Measurements from ENCODE around the gene MTFR1L.

Gene MTFR1L

DNA sequence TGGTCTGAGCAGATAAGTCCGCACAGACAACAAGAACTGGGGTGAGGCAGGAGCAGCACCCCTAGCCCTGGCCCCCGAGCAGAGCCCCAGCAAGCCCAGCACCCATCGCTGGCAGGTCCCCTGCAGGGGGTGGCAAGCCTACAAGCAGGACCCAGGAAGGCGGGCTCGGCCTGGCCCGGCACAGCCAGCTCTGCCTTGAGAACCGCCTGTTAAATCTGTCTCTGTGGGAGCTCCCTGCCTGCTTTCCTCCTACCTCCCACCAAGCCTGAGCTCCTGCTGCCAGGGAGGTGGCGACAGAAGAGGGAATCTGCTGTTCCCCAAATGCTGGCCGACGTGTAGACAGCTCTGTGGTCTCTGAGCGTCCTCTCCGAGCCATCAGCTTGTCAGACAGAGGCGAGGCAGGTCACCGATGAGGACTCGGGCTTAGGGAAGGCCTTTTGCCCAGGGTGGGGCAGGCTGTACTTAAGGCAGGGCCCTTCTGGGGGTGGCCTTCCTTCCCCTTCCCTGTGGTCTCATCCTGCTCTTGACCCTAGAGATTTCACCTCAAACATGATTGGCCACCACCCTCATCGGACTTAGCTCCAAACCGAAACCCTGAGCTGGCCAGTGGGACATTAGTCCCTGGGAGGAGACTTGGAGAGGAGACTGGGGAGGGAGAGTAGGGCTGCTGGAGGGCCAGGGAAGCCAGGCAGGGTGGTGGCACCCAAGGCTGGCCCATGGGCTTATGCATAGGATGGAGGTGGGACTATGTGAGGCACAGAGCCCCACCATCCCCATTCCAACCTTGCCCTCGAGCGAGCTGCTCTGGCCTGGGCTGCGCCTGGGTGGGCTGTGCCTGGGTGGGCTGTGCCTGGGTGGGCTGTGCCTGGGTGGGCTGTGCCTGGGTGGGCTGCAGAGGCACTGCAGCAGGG, 12.0 kb upstream of the MTFR1L start:
- DNase-seq (ENCODE audit: low read depth in 2 of 2), result no peak

DNA sequence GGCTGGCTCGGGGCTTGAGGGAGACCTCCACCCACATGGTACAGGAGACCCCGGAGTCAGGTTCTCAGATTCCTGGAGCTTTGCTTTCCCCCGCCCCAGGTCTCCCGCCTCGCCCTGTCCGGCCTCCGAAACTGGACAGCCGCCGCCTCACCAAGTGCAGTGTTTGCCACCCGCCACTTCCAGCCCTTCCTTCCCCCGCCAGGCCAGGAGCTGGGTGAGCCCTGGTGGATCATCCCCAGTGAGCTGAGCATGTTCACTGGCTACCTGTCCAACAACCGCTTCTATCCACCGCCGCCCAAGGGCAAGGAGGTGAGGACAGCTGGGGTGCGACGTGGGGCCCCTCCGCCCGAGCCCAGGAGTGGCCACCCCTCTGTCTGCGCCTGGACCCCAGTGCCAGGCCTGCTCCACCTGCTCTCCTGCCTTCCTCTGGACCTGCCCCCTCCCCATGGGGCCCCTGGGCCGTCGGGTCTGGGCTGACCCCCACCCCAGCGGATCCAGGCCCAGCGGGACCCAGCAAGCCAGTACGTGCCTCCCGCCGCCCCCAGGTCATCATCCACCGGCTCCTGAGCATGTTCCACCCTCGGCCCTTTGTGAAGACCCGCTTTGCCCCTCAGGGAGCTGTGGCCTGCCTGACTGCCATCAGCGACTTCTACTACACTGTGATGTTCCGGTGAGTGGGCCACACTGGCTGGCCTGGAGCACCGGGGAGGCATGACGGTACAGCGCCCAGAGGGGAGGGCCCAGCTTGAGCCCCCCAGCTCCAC, 11.1 kb upstream of the MTFR1L start:
- DNase-seq (ENCODE audit: low read depth in 2 of 2), result no peak

DNA sequence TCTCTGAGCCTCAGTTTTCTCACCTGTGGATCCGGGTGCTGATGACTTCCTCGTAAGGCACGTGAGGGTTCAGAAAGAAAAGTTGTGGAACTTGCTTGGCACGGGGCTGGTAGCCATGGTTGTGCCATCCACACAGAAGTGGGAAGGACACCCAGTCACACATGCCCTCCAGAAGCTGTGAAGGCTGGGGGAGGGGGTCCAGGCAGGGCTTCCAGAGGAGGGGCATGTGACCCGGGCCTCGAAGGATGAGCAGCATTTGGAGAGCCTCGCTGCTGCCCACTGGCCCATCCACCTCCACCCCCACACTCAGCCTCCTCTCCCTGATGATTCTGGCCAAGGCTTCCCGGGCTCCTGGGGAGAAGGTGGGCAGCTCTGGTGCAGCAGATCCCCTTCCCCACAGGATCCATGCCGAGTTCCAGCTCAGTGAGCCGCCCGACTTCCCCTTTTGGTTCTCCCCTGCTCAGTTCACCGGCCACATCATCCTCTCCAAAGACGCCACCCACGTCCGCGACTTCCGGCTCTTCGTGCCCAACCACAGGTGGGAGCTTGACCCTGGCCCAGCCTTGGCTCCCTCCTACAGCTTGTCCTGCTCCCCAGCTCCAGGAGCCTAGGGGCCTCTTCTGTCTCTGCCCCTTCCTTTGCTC, 10.3 kb upstream of the MTFR1L start:
- no peak for DNase-seq (ENCODE audit: low read depth in 2 of 2)

- DNase-seq (ENCODE audit: low read depth in 2 of 2), result no peak
Measured at GRCh38 chr1:25809929-25810328, 9.8 kb upstream of the MTFR1L start.

- DNase-seq (ENCODE audit: low read depth in 2 of 2), result peak; percentile 59 to 64
Measured at GRCh38 chr1:25810341-25811299, 9.1 kb upstream of the MTFR1L start.

DNA sequence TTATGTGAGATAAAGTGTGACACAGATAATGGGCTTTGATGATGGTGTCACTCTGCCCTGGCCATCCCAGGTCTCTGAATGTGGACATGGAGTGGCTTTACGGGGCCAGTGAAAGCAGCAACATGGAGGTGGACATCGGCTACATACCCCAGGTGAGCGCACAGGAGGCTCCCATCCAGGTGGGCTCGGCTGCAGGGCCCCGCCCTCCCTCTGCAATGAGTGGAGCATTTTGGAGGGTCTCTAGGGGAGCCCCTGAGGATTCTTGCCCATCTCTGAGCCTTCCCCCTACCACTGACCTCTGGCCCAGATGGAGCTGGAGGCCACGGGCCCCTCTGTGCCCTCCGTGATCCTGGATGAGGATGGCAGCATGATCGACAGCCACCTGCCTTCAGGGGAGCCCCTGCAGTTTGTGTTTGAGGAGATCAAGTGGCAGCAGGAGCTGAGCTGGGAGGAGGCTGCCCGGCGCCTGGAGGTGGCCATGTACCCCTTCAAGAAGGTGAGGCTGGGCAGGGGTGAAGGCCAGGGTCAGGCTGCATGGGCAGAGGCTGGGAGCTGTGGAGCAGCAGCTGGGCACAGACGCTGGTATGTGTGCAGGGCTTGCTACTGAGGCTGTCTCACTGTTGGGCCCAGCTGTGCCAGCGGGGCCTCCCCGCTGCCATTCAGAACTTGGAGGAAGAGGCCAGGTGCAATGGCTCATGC, 8.2 kb upstream of the MTFR1L start:
- no peak for DNase-seq (ENCODE audit: low read depth in 2 of 2)

DNA sequence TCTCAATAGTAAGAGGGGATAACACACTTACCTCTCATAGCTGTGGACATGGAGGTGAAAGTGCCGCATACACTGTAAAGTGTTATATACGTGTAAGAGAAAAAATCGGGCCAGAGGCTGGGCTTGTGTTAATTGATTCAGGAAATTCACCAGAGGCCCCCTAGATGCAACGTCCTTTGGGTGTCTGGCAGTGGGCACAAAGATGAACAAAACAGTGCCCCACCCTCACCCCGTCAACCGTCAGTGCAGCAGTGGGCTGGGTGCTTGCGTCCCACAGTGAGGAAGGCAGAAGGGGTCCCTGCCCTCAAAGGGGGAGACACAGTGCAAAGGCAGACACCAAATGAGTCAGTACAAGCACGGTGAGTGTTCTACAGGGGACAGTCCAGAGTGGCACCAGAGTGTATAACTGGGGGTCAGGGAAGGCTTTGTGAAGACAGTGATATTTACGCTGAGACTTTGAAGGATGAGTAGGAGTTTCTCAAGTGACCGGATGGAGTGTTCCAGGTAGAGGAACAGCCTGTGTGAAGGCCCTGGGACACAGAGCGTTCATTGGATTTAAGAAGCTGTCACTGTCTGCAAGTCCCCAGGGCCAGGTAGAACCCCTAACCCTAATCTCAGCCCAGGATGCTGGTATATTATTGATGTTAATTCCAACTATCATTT, 6.6 kb upstream of the MTFR1L start:
- no peak for DNase-seq (ENCODE audit: low read depth in 2 of 2)

GRCh38 chr1:25813734-25814471, 5.9 kb upstream of the MTFR1L start:
- no peak for DNase-seq (ENCODE audit: low read depth in 2 of 2)

GRCh38 chr1:25814549-25815087, 5.1 kb upstream of the MTFR1L start:
- DNase-seq (ENCODE audit: low read depth in 2 of 2), result no peak

DNA sequence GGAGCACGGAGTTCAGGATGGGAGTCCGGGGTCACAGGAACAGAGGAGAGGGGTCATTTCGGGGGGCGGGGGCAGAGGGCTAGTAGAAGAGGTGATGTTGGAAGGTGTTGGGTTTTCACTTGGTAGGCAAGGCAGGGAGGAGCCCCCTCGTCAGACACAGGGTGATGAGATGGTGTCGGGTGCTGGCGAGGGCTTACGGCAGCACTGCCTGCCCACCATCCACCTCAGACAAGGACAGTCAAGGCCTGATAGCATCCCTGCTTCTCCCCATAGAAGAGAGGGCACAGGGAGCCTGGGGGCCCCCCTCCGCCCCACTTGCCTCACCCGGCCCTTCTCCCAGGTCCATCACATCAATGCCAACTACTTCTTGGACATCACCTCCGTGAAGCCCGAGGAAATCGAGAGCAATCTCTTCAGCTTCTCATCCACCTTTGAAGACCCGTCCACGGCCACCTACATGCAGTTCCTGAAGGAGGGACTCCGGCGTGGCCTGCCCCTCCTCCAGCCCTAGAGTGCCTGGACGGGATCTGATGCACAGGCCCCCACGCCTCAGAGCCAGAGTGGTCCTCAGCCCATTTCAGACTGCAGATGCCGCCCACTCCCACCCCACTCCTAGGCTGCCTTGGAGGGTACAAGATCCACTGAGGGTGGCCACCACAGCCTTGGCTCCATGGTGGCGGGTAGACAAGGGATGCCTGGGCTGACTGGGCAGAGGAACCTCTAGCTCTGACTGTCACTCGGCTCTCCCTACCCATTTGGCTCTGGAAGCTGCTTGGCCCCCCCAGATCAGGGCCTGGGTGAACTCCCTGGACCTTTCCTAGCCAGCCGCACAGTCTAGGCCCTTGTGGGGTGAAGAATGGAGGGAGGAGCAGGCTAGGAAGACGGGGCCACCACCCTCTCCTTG, 4.3 kb upstream of the MTFR1L start:
- no peak for DNase-seq (ENCODE audit: low read depth in 2 of 2)

GRCh38 chr1:25816112-25816718, 3.5 kb upstream of the MTFR1L start:
- DNase-seq (ENCODE audit: low read depth in 2 of 2), result no peak

DNA sequence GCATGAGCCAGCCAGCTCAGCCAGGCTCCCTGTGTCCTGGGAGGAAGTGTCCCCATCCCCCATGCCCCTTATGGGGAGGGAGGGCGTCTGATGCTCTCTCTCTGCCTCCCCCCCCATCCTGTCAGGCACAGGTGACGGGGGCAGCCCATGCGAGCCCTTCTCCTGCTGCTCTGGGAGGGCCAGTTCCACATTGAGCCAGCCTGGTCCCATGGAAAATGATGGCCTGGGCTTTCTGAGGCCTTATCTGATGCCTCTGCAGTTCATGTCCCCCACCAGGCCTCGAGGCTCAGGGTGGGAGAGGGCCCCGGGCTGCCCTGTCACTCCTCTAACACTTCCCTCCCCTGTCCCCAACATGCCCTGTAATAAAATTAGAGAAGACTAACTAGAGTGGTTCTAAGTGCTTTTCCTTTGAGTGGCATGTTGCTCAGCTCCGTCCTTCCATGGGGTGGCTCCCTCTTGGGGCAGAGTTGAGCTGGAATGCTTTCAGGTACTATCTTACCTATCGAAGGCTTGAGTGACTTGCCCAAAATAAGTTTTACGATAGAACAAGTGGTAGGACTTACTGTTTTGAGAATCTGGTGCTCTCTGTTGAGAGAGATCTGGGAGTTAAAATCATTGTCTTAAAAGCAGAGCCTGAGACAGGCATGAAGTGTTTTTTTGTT, 1.8 kb upstream of the MTFR1L start:
- no peak for DNase-seq (ENCODE audit: low read depth in 2 of 2)

DNA sequence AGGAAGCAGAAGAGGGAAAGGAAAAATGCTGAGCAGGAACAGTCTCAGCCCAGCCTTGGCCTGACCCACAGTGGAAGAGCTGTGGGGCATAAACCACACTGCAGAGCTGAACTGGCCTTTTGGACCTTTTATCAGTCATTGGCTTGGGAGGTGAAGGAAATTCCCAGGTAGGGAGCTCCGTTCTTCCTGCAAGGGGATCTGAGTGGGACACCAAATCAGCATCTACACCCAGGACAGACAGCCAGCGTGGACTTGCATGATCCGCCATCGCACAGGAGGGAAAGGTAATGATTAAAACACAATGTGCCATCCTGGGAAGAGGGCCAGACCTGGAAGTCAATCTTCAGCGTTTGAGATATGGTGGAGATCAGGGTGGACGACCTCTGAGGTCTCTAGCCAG, 1.2 kb upstream of the MTFR1L start:
- no peak for DNase-seq (ENCODE audit: low read depth in 2 of 2)

DNA sequence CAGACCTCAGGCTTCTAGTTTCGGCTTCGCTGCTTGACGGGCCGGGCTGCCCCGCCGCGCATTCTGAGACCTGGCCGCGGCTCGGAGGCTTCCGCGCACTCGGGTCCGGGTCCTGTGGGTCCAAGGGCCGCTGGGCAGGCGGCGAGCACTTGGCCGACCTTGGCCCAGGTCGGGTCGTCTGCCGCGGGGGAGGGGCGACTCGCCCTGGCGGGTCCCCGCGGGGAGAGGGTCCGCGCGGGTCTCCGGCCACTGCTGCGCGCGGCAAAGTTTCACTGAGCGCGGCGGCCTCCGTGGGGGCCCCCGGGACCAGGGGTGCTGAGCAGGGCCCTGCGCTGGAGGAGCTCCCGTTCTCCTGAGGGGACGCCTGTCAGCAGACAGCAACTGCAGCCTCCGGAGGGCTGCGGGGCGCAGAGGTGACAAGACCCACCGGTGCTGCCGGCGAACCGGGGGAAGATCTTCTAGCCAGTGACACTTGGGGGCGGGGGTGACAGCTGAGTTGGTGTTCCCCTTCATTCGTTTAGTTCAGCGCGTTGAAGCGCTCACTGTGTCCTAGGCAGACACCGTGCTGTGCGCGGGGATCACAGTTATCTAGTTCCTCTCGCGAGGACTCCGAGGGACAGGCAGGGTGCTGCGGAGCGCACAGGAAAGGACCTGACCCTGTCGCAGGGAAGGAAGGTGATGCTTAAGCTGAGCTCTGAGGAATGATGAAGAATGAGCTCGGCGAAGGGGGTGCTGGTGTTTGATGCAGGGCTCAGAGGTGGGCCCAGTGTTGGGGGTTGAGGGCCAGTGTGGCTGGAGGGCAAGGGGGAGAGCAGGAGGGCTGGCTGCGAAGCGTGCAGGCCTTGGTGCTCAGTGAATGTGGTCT, 725 bp downstream of the MTFR1L start:
- DNase-seq (ENCODE audit: low read depth in 2 of 2), result peak in 1 of 2 donors; percentile 41

DNA sequence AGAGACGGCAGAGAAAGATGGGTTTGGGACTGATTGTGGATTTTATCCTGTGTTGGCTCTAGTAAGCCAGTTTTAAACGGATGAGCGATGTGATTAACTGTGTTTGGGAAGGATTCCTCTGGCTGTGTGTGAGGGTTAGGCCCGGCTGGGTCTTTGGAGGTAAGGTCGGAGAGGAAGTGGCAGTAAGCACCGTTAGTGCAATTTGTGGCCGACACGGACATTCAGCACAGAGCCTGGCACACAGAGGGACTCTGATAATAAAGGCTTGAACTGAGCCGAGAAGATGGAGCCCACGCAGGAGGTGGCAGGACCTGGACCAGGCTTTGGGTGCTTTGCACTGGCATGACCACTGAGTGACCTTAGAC, 1.3 kb downstream of the MTFR1L start:
- no peak for DNase-seq (ENCODE audit: low read depth in 2 of 2)

DNA sequence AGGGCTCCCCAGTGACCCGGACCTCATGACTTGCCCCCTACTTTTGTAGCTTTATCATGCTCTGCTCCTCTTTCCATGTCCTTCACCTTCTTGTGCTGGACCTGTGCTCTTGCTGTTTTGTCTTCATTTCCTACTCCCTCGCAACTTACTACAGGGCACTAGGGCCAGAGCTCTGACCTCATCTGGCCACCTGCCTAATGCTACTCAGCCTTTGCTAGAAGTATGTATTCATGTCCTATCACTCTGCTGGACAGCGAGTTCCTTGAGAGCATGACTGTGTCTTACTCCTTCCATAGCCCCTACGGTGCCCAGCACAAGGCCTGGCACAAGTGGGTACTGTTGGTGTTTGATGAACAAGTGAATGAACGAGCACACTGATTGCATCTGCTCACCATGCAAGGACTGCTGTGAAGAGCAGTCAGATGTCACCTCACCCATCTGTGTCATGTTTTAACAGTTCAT, 1.9 kb downstream of the MTFR1L start:
- DNase-seq (ENCODE audit: low read depth in 2 of 2), result no peak

Data from activated CD8-positive, alpha-beta memory T cell treated with anti-CD3 and anti-CD28 coated beads for 4 hours (primary cell).